ENCODE data around the gene FGFBP2. TPM values are rescaled to one million over a fixed set of nuclear protein-coding genes. Genes with fewer than 3 reads are reported as not detected.

Gene FGFBP2
- total and polyA plus RNA-seq, 10 donors: 0.47 to 16.8 (median 4.2) TPM

DNA sequence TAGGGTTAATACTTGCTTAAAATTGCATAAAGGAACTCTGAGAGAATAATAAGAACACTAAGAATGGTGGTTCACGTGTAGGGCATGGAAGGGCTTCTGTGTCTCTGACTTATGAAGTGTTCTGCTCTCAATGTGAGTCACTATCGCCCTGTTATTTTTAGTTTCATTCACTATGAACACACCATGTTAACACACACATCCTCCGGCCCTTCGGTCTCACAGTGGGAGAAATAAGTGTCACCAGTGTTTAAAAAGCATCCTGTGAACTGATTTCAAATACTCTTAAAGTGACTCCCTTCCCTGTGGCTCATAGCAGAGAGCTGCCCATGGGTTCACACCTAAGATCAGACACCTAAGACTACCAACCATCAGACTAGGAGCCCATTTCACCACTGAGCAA lies 33.8 kb upstream of the FGFBP2 start:
- Histone ChIP-seq H3K27ac (no peak overlapping the region), H3K4me1 (peaks cover 0 to 13% (median 1%) of the 10 kb centered on the region in 6 donors), H3K27me3 (replicated peaks in 1 of 7) (peaks cover 0 to 3% (median 0%) of the 10 kb centered on the region in 7 donors), H3K9me3 (no peaks in the 10 kb centered on the region), H3K36me3 (no peaks in the 10 kb centered on the region), H3K4me3 (no peak overlapping the region)
- WGBS, 5 donors: 57 to 77% (median 69%) methylated on average over 4 of the region's 4 CpGs
- TF ChIP-seq, protein P1, sequence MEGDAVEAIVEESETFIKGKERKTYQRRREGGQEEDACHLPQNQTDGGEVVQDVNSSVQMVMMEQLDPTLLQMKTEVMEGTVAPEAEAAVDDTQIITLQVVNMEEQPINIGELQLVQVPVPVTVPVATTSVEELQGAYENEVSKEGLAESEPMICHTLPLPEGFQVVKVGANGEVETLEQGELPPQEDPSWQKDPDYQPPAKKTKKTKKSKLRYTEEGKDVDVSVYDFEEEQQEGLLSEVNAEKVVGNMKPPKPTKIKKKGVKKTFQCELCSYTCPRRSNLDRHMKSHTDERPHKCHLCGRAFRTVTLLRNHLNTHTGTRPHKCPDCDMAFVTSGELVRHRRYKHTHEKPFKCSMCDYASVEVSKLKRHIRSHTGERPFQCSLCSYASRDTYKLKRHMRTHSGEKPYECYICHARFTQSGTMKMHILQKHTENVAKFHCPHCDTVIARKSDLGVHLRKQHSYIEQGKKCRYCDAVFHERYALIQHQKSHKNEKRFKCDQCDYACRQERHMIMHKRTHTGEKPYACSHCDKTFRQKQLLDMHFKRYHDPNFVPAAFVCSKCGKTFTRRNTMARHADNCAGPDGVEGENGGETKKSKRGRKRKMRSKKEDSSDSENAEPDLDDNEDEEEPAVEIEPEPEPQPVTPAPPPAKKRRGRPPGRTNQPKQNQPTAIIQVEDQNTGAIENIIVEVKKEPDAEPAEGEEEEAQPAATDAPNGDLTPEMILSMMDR (IDR thresholded peaks at IDR 0.05 in 8 of 11, conservative IDR thresholded peaks at IDR 0.05 in 3 of 11): no peak
- TF ChIP-seq POLR2A (IDR thresholded peaks at IDR 0.05) (no peak), POLR2AphosphoS5 (IDR thresholded peaks at IDR 0.05) (no peak)
- DNase-seq: no peak
- intact Hi-C loops (cut with DNase I; ENCODE audit: low total_unique reads): no loop called here

DNA sequence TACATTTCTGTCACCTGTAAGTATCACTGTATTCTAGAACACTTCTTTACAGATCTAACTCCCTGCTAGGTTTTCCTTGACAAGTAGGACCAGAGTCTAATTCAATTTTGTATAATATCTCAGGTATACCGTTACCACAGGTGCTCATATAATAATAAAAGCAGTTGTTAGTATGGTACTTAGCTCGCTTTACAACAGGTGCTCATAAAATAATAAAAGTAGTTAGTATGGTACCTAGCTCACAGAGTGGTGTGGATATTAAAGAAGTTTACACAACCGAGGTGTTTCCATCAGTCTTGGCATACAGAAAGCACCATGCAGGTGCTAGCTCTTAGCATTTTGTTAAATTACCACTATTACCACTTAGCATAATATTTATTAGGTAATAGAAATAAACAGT lies 32.9 kb upstream of the FGFBP2 start:
- no peak for DNase-seq
- peaks cover 0 to 7% (median 0%) of the 10 kb centered on the region in 6 donors for H3K4me1 ChIP-seq
- H3K4me3 ChIP-seq: no peak overlapping the region
- peaks cover 0 to 3% (median 0%) of the 10 kb centered on the region in 7 donors for H3K27me3 ChIP-seq (replicated peaks in 1 of 7)
- WGBS, 5 donors: 92 to 98% (median 95%) methylated on average over 3 of the region's 3 CpGs
- no peak for TF ChIP-seq POLR2A (IDR thresholded peaks at IDR 0.05)
- TF ChIP-seq, protein P1 (IDR thresholded peaks at IDR 0.05 in 8 of 11, conservative IDR thresholded peaks at IDR 0.05 in 3 of 11): no peak
- TF ChIP-seq POLR2AphosphoS5 (IDR thresholded peaks at IDR 0.05): no peak
- H3K9me3 ChIP-seq: no peaks in the 10 kb centered on the region
- intact Hi-C loops (cut with DNase I; ENCODE audit: low total_unique reads): no loop called here
- H3K27ac ChIP-seq: no peak overlapping the region
- H3K36me3 ChIP-seq: no peaks in the 10 kb centered on the region

DNA sequence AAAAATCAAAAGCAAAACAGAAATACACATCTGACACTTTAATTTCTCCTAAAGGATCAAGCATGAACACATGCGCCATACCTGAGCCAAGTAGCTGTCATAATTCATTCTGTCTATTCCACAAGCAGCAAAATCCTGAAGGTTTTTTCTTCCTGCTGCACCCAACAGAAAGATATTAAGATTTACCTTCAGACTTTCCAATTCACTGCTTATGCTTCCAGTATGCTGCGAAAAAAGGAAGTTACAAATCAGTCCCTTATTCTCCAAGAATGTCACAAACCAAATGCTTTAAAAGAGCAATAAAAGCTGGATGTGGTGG lies 29.2 kb upstream of the FGFBP2 start:
- Histone ChIP-seq H3K27ac (no peak overlapping the region), H3K4me1 (peaks cover 0 to 11% (median 3%) of the 10 kb centered on the region in 6 donors), H3K4me3 (no peak overlapping the region), H3K27me3 (replicated peaks in 1 of 7) (no peaks in the 10 kb centered on the region), H3K9me3 (no peaks in the 10 kb centered on the region), H3K36me3 (no peaks in the 10 kb centered on the region)
- DNase-seq: no peak
- TF ChIP-seq POLR2AphosphoS5 (IDR thresholded peaks at IDR 0.05) (no peak), POLR2A (IDR thresholded peaks at IDR 0.05) (no peak)
- TF ChIP-seq, protein P1 (IDR thresholded peaks at IDR 0.05 in 8 of 11, conservative IDR thresholded peaks at IDR 0.05 in 3 of 11): no peak
- WGBS, 5 donors: 43 to 53% (median 48%) methylated on average over 2 of the region's 2 CpGs
- intact Hi-C loops (cut with DNase I; ENCODE audit: low total_unique reads): no loop called here

DNA sequence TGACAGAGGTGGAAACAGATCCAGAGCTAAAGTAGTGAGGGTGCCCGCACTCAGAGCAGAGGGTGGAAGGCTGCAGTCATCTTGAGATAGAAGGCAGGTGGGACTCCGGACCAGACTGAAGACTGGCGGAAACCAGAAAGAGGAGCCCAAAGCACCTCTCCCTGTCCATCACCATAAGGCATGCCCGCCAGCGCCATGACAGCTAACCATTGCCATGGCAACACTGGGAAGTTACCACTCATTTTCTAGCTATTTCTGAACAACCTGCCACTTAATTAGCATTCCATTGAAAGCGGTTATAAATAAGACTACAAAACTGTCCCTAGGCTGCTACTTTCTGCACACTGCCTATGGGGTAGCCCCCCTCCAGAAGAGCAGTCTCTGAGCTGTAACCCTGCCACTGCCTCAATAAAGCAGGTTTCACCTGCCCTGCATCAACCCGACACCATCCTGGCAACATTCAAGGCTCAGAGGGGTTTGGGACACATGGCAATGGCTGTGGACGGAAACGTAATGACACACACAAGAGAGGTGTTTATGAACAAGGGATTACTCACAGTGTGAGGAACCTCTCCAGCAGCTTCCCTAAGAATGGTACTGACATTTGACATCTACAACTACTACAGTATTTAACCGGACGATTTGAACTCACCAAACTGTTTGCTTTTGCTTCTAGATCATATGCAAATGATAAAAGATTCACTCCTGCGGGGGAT lies 27.8 kb upstream of the FGFBP2 start:
- Histone ChIP-seq H3K4me3 (no peak overlapping the region), H3K27me3 (replicated peaks in 1 of 7) (no peaks in the 10 kb centered on the region), H3K27ac (no peak overlapping the region), H3K9me3 (no peaks in the 10 kb centered on the region), H3K36me3 (no peaks in the 10 kb centered on the region), H3K4me1 (peaks cover 0 to 24% (median 3%) of the 10 kb centered on the region in 6 donors)
- intact Hi-C loops (cut with DNase I; ENCODE audit: low total_unique reads): no loop called here
- no peak for DNase-seq
- 82 to 89% (median 87%) methylated on average over 12 of the region's 12 CpGs for WGBS, 5 donors
- TF ChIP-seq POLR2AphosphoS5 (IDR thresholded peaks at IDR 0.05) (no peak), POLR2A (IDR thresholded peaks at IDR 0.05) (no peak)
- TF ChIP-seq, protein P1 (IDR thresholded peaks at IDR 0.05 in 8 of 11, conservative IDR thresholded peaks at IDR 0.05 in 3 of 11): no peak

Measured in spleen (tissue), 11 donors.